Measurements from ENCODE around the gene CXCL14.

DNA sequence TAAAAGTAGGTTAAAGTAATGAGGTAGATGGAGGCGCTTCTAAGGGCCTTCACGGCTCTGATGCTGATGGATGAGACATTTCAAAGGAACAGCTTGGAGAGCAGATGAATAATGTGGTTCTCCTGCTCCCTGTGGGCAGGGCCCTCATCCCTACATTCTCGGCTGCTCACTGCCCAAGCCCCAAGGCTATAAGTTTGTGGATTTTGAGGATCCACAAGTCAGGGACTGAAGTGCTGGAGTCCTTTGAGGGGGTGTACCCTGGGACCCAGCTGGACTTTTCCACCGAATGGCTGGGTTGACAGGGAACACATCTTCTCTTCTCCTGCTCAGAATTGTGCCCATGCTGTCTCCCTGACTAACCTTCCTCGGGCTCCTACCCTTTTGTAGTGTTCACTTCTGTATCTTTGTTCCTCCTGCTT lies 21.4 kb upstream of the CXCL14 start:
- no peak for TF ChIP-seq POLR2A (IDR thresholded peaks at IDR 0.05)
- TF ChIP-seq, protein P1, sequence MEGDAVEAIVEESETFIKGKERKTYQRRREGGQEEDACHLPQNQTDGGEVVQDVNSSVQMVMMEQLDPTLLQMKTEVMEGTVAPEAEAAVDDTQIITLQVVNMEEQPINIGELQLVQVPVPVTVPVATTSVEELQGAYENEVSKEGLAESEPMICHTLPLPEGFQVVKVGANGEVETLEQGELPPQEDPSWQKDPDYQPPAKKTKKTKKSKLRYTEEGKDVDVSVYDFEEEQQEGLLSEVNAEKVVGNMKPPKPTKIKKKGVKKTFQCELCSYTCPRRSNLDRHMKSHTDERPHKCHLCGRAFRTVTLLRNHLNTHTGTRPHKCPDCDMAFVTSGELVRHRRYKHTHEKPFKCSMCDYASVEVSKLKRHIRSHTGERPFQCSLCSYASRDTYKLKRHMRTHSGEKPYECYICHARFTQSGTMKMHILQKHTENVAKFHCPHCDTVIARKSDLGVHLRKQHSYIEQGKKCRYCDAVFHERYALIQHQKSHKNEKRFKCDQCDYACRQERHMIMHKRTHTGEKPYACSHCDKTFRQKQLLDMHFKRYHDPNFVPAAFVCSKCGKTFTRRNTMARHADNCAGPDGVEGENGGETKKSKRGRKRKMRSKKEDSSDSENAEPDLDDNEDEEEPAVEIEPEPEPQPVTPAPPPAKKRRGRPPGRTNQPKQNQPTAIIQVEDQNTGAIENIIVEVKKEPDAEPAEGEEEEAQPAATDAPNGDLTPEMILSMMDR (IDR thresholded peaks at IDR 0.05) = no peak
